Measurements from ENCODE around the gene TULP4. TPM values are rescaled to one million over a fixed set of nuclear protein-coding genes. Genes with fewer than 3 reads are reported as not detected.

TULP4 gene, protein sequence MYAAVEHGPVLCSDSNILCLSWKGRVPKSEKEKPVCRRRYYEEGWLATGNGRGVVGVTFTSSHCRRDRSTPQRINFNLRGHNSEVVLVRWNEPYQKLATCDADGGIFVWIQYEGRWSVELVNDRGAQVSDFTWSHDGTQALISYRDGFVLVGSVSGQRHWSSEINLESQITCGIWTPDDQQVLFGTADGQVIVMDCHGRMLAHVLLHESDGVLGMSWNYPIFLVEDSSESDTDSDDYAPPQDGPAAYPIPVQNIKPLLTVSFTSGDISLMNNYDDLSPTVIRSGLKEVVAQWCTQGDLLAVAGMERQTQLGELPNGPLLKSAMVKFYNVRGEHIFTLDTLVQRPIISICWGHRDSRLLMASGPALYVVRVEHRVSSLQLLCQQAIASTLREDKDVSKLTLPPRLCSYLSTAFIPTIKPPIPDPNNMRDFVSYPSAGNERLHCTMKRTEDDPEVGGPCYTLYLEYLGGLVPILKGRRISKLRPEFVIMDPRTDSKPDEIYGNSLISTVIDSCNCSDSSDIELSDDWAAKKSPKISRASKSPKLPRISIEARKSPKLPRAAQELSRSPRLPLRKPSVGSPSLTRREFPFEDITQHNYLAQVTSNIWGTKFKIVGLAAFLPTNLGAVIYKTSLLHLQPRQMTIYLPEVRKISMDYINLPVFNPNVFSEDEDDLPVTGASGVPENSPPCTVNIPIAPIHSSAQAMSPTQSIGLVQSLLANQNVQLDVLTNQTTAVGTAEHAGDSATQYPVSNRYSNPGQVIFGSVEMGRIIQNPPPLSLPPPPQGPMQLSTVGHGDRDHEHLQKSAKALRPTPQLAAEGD (N-terminal part only)
- total RNA-seq (ENCODE audit: insufficient read depth, low replicate concordance), result 200 TPM

- no peak for DNase-seq (ENCODE audit: low spot score)
Measured at GRCh38 chr6:158312165-158312564, at the start of gene TULP4. TSS of gene TULP4 (plus strand) at chr6:158312465. CDS start at chr6:158314017, 1,552 bp downstream.

DNA sequence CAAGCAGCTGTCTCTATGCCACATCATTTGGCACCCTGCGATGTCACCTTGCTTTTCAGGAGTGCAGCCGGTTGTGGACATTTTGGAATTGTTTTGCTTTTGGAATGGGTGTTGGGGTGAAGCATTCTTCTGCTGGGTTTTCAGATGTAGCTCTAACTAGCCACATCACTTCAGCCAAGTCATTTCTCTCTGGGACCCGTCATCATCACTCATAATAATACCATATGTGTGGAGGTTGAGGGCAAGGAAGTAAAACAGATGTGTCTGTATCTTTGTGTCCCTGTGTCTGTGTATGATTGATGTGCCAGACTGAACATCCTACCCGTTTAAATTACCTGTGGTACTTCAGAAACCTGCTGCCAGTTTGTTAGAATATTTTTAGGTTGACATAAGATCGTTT lies 49.5 kb upstream of the TULP4 start:
- no peak for DNase-seq (ENCODE audit: low spot score)

DNA sequence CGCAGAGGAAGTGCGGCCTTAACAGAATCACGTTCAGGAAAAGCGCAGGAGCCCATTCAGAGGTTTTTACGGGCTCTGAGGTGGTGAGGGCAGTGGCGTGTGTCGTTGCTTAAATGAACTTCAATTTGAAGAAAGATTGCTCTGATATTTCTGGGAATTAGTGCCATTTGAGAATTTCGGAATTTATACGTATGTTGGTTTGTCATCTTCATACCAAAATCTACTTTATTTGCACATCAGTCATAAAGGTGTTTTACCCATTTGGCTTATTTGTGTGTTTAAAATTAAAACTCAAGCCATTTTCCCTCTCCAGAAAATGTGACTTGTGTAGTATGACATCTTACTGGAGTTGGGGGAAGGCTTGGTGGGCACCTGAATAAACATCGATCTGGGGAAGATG lies 48.1 kb upstream of the TULP4 start:
- no peak for DNase-seq (ENCODE audit: low spot score)

GRCh38 chr6:158266131-158266530 lies 46.1 kb upstream of the TULP4 start:
- DNase-seq (ENCODE audit: low spot score), result no peak

DNA sequence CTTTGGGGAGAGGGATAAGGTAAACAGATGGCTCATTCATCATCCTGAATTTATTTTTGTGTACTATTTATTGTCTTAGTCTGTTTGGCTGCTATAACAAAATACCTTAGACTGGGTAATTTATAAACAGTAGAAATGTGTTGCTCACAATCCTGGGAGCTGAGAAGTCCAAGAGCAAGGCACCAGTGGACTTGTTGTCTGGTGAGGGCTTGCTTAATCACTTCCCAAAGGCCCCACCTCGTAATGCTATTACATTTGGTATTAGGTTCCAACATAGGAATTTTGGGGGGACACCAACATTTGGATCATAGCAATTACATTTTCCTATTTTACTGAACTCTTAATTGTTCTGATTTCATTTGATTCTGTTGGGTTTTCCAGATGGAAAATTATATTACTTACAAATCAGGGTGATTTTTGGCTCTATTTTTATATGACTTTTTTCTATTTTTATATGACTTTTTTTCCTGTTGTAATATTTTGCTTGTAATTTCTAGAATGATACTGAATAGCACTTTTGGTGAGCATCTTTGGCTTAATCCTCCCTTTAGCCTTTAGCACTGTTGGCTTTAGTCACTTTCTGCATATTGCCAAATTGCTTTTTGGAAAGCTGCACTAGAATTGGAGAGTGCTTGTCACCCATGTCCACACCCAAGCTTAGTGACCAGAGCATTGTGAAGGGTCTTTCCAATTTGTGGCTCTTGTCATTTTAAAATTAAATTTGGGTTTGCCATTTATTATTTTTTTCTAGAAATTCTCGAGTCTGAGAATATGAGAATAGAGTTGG lies 43.7 kb upstream of the TULP4 start:
- no peak for DNase-seq (ENCODE audit: low spot score)

- no peak for DNase-seq (ENCODE audit: low spot score)
Measured at GRCh38 chr6:158269657-158270056, 42.6 kb upstream of the TULP4 start.

GRCh38 chr6:158270389-158271127 lies 41.7 kb upstream of the TULP4 start:
- DNase-seq (ENCODE audit: low spot score), result no peak

GRCh38 chr6:158272324-158272723 lies 39.9 kb upstream of the TULP4 start:
- no peak for DNase-seq (ENCODE audit: low spot score)

DNA sequence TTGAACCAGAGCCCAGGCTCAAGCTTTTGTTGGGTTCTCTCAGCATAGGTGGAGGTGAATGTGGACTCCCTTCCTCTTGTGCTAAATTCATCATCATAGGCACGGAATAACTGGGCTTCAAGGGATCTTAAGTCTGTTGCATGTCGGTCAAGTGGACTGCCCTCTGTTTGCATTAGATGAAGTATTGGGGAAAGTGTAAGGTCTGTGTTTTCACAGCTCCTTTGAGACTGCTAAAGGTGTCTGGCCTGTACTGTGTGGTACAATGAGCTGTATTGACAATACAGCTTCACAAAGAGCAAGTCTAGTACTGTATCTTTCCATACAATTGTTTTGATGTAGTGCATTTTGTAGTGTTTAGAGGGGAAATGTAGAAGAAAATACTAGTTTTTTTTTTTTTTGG lies 34.3 kb upstream of the TULP4 start:
- no peak for DNase-seq (ENCODE audit: low spot score)

GRCh38 chr6:158279615-158280014 lies 32.6 kb upstream of the TULP4 start:
- peak; percentile 49 for DNase-seq (ENCODE audit: low spot score)

DNA sequence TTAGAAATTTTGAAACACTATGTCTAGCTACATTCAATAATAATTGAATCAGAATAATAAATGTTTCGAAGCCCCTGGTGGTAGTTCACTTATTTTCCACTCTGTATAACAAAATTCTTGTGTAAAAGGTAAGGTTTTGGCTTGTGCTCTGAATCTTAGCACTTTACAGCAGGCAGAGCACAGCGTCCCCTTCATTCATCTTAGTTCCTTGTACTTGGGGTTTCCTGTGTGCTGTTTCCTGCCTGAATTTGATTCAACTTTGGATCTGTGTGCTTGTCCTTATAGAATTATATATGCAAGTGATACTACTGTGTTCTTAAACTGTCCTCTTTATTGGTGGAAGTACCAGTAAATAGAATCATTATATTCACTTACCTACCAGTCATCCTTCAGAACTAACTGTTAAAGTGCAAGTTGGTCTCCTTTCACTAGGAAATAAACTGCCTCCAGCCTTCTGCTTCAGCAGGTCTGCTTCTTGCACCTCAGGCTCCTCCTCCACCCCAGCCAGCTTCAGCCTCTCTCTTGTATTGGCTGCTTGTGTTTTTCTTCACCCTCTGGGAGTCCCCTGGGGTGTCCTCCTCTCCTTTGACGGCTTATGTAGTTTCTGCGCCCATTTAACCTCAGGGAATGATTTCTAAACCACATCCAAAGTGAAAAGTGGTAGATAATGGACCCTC lies 28.8 kb upstream of the TULP4 start:
- DNase-seq (ENCODE audit: low spot score), result peak; percentile 64

DNA sequence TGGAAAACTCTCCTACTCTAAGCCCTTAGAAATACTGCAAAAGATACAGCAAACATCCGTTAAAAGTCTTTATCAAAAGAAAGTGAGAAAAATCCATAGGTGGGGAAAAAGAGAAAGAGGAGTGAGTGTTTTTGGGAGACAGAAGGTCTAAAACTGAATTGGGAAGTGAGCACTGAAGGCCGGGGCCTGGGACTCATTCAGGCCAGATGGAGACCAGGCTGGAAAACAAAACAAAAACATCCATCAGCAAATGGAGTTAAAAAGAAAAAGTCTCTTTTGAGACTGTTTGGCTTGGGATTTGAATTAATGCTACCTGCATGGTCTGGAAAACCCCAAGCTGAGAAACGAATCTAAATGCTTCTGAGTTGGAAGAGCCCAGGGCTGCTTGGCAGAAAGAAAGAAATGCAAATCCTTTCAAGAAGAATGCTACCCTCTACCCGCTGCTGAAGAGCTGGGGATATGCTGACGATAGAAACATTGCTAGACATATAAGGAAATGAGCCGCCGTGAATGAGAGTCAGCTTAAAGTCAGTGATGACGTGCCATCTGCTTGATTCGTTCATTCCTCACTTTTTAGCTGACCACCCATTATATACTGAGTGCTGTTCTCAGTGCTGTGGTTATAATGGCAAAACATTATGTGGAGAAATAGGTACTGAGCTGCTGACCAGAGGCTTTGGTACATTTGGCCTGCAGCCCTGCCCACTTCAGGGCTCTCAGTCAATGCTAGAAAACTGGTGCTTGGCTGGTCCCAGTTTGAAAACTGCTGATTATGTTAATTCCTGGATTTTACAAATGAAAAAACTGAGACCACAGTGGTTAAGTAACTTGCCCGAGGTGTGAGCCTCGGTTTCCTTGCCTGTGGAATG lies 28.0 kb upstream of the TULP4 start:
- peak; percentile 93 for DNase-seq (ENCODE audit: low spot score)

- DNase-seq (ENCODE audit: low spot score), result peak; percentile 13
Measured at GRCh38 chr6:158284876-158285655, 27.2 kb upstream of the TULP4 start.

GRCh38 chr6:158285656-158286021 lies 26.6 kb upstream of the TULP4 start:
- peak; percentile 48 for DNase-seq (ENCODE audit: low spot score)

DNA sequence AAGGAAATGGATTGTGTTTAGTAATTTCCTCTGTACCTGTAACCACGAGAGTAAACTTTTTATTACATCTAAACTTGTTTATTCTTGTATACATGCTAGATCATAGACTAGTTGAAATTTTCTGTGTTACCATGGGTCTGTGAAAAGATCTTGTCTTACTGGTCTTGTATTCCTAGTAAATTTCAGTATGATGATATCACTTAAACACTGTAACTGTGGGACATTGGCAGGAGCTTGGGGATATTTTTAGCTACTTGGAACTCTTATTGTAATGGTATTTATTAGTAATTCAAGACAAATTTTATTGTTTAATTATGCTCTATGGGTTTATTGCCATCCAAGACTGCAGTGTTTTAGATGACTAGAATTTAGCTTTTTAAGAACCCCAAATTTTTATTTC lies 25.9 kb upstream of the TULP4 start:
- peak; percentile 56 for DNase-seq (ENCODE audit: low spot score)

- no peak for DNase-seq (ENCODE audit: low spot score)
Measured at GRCh38 chr6:158287047-158287446, 25.2 kb upstream of the TULP4 start.

DNA sequence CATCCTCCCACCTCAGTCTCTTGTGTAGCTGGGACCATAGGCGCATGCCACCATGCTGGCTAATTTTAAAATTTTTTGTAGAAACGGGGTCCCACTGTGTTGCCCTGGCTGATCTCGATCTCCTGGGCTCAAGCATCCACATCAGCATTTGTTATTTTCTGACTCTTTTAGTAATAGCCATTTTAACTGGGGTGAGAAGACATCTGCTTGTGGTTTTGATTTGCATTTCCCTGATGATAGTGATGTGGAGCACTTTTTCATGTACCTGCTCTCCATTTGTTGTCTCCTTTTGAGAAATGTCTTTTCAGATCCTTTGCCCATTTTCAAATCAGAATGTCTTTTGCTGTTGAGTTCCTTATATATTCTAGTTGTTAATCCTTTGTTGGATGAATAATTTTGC lies 22.2 kb upstream of the TULP4 start:
- no peak for DNase-seq (ENCODE audit: low spot score)

DNA sequence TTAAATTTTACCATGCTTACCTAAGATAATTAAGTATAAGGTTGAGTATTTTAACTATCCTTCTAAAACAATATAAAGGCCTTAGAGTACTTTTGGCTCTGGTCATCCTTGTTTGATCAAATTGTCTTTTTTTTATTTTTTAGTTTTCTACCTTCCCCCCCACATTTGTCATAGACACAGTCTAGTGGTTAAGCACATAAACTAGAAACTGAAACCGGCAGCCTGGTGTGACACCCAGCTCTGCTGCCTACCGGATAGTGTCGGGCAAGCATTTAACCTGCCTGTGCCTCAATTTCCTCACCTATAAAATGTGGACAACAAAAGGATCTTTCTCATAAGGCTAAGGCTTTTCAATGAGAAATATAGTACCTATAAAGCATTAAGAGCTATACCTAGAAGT lies 21.6 kb upstream of the TULP4 start:
- DNase-seq (ENCODE audit: low spot score), result no peak

- no peak for DNase-seq (ENCODE audit: low spot score)
Measured at GRCh38 chr6:158292016-158292415, 20.2 kb upstream of the TULP4 start.

Data from umbilical cord (tissue), 2 donors.